Ovary (tissue), 9 donors: ENCODE data around the gene CDC42EP1. TPM values are rescaled to one million over a fixed set of nuclear protein-coding genes. Genes with fewer than 3 reads are reported as not detected.

Experiments
- DNase-seq, 5 donors: peaks; one replicate each; pipeline ENCODE4 v3.0.0-alpha.2; 2019 to 2020
- H3K27ac ChIP-seq, 2 donors: fragments of 200-600 bp; one replicate each; pipeline versions ENCODE4 v1.5.1 to v1.8.0; 2019 to 2022
- H3K27me3 ChIP-seq: fragments of 200-600 bp; one replicate; pipeline ENCODE4 v1.8.0; 2022
- H3K36me3 ChIP-seq: fragments of 200-600 bp; sonication (generic); one replicate; pipeline ENCODE4 v1.5.1; 2019
- H3K4me1 ChIP-seq: one replicate; pipeline ENCODE4 v1.8.1; 2013; ENCODE audit warnings: mild to moderate bottlenecking, moderate library complexity; ENCODE audit not compliant: insufficient read depth
- H3K4me3 ChIP-seq: fragments of 200-600 bp; sonication (generic); one replicate; pipeline ENCODE4 v1.5.1; 2017
- H3K9me3 ChIP-seq, 2 donors: fragments of 200-600 bp in 1 of 2; sonication (generic) in 1 of 2; one replicate each; pipeline versions ENCODE4 v1.5.1 to v1.8.1; 2013 to 2019; ENCODE audit warnings: mild to moderate bottlenecking in 1 of 2, moderate library complexity in 1 of 2
- EP300 ChIP-seq: sonication (generic); formaldehyde crosslinking; IDR thresholded peaks from one replicate; pipeline ENCODE4 v1.6.1; 2017; ENCODE audit warnings: antibody characterized with exemption
- POLR2A ChIP-seq: fragments of 450-650 bp; IDR thresholded peaks from one replicate; pipeline ENCODE4 v1.6.1; 2017; ENCODE audit warnings: antibody characterized with exemption, mild to moderate bottlenecking, moderate library complexity
- WGBS, 3 donors: extraction: QIAGEN DNeasy Blood & Tissue Kit in 1 of 3; methylation state at CpG; one replicate each; pipeline versions ENCODE4 v1.1.5 to v1.1.7; 2013 to 2017; 5-methylcytosine and 5-hydroxymethylcytosine counted together
- intact Hi-C, 4 donors: fragments of 100-400 bp; cut with DNase I; formaldehyde crosslinking; loops; one replicate each; pipeline versions ENCODE4 v1.11.0 to v1.15.1; 2022 to 2023
- polyA plus RNA-seq, 2 donors: library from polyadenylated mRNA; stranded (reverse); fragments of 200-250 nt in 1 of 2; fragments of 350-450 nt in 1 of 2; fragmentation: Illumina TruSeq in 1 of 2; extraction: RNeasy Lipid Tissue Mini Kit (QIAGEN cat#74804) in 1 of 2; gene quantifications; one replicate each; pipeline ENCODE4 v1.2.3, GENCODE V29; 2013 to 2014
- total RNA-seq, 7 donors: library from RNA; depleted of rRNA in 2 of 7; stranded (reverse); fragments of >200 nt in 2 of 7; fragmentation: NEBNext Ultra II Directional in 3 of 7; extraction: Animal tissue kit (Norgen Biotek cat#: 25700) in 3 of 7; gene quantifications; one replicate each; pipeline versions ENCODE4 v1.1.0 to v1.2.4, GENCODE V29; 2016 to 2023
- TF ChIP-seq, protein P1 (sequence below), 3 donors: fragments of 450-650 bp in 2 of 3; fragments of 200-600 bp in 1 of 3; IDR thresholded peaks; one replicate each; pipeline versions ENCODE4 v1.5.1 to v1.8.0; 2016 to 2022; ENCODE audit warnings: antibody characterized with exemption in 3 of 3, mild to moderate bottlenecking in 1 of 3
- donor health status: DM: no; HTN: no; CAD: no; lungs with moderate emphysema.
- donor health status: DM: no; HTN: no; CAD: no.
- donor health status: Bipolar disorder and iron deficiency.
- donor health status: DM: yes; HTN: yes; CAD: no.
- donor health status: DM: no; HTN: no; CAD: no.
- donor health status: DM: yes; HTN: yes; CAD: no.

CDC42EP1 gene
- total and polyA plus RNA-seq, 9 donors: 3.4 to 125 (median 71.8) TPM

DNA sequence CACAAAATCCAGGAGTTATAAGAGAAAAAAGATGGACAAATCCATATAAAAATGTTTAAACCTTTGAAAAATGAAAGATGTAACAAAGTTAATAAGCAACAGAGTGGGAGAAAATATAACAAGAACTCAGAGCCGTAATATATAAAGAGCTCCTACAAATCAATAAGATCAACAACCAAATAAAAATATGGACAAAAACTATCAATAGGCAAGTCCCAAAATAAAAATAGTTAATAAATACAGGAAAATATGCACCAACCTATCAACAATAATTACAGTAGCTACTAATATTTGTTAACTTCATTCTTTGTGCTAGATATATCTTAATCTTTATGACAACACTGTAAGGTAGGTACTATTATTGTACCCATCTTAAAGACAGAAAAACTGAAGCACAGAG lies 43.8 kb upstream of the CDC42EP1 start:
- DNase-seq: no peak
- Histone ChIP-seq H3K4me1 (peaks cover 10% of the 10 kb centered on the region), H3K27ac (no peak overlapping the region), H3K9me3 (no peaks in the 10 kb centered on the region), H3K4me3 (no peak overlapping the region), H3K36me3 (no peaks in the 10 kb centered on the region), H3K27me3 (no peaks in the 10 kb centered on the region)
- intact Hi-C loops: no loop called here
- TF ChIP-seq POLR2A (no peak), EP300 (no peak)
- TF ChIP-seq, protein P1, sequence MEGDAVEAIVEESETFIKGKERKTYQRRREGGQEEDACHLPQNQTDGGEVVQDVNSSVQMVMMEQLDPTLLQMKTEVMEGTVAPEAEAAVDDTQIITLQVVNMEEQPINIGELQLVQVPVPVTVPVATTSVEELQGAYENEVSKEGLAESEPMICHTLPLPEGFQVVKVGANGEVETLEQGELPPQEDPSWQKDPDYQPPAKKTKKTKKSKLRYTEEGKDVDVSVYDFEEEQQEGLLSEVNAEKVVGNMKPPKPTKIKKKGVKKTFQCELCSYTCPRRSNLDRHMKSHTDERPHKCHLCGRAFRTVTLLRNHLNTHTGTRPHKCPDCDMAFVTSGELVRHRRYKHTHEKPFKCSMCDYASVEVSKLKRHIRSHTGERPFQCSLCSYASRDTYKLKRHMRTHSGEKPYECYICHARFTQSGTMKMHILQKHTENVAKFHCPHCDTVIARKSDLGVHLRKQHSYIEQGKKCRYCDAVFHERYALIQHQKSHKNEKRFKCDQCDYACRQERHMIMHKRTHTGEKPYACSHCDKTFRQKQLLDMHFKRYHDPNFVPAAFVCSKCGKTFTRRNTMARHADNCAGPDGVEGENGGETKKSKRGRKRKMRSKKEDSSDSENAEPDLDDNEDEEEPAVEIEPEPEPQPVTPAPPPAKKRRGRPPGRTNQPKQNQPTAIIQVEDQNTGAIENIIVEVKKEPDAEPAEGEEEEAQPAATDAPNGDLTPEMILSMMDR (IDR thresholded peaks at IDR 0.05): no peak
- 65 to 100% (median 94%) methylated on average over 1 of the region's 1 CpG for WGBS, 3 donors

DNA sequence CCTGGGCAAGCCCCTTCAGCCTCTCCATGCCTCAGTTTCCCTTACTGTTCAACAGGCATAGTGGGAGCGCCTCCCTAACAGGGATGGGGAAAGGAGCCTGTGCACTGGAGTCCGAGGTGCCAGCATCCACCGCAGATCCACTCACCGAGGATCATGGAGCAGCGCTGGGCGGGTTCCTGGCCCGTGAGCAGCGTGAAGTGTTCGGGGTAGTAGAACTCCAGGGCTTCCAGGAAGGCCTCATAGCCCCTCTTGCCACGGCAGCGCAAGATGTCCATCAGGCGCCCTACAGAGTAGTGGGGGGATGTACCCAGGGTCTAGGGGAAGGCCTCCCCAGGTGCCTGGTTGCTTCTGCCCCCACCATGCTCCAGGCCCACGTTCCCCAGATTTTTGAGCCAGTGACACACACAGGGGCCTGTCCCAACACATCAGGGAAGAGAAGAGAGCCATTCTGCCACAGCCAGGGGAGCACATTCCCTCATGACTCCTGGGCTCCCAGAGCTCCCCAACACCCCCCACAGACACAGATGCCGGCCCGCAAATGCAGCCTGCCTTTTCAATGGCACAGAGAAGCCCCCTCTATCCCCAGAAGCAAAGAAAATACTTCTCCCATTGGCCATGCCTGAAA lies 42.3 kb upstream of the CDC42EP1 start:
- WGBS, 3 donors: 83 to 89% (median 87%) methylated on average over 15 of the region's 15 CpGs
- Histone ChIP-seq H3K4me1 (peaks cover 8% of the 10 kb centered on the region), H3K27ac (no peak overlapping the region), H3K27me3 (no peaks in the 10 kb centered on the region), H3K36me3 (no peaks in the 10 kb centered on the region), H3K9me3 (no peaks in the 10 kb centered on the region), H3K4me3 (no peak overlapping the region)
- intact Hi-C loops: no loop called here
- TF ChIP-seq EP300 (no peak), POLR2A (no peak)
- TF ChIP-seq, protein P1 (IDR thresholded peaks at IDR 0.05): no peak
- DNase-seq: no peak

DNA sequence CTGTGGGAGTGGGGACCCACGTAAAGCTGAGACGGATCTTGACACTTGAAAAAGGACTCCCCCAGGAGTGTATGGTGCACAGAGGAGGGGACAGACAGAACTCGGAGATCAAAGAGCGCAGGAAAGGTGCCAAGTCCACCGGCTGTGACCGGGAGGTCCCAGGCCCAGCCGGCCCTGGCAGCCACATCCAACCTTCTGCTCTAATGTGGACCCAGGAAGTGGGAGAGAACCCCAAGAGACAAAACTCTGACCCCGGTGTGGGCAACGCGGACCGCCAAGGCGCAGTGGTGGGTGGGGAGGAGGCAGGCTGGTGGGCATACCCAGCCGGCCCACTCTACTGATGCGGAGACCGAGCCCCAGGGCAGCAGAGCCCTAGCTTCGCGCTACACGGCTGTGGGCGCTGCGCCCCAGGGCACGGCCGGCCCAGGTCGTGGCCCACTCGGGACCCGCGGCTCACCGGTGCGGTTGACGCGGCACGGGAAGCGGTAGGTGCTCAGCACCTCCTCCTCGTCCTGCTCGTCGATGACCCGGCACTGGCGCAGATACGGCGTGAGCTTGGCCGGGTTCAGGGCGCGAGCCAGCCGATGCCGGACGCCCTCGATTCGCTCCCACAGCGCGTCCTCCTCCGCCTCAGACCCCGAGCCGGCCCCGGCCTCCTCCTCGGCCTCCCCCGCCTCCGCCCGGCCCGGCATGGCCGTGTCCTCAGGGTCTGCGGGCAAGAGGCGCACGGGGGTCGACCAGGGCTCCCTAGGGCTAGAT lies 41.6 kb upstream of the CDC42EP1 start:
- WGBS, 3 donors: 12 to 24% (median 21%) methylated on average over 32 to 63 of the region's 63 CpGs
- Histone ChIP-seq H3K27me3 (no peaks in the 10 kb centered on the region), H3K4me3 (peak overlapping the region; percentile 41), H3K9me3 (no peaks in the 10 kb centered on the region), H3K36me3 (no peaks in the 10 kb centered on the region), H3K4me1 (peaks cover 8% of the 10 kb centered on the region), H3K27ac (peak overlapping the region in 1 of 2 donors; percentile 42)
- peak in 1 of 5 donors; percentile 51 for DNase-seq
- TF ChIP-seq POLR2A (no peak), EP300 (no peak)
- TF ChIP-seq, protein P1 (IDR thresholded peaks at IDR 0.05): no peak
- intact Hi-C loops: no loop called here

DNA sequence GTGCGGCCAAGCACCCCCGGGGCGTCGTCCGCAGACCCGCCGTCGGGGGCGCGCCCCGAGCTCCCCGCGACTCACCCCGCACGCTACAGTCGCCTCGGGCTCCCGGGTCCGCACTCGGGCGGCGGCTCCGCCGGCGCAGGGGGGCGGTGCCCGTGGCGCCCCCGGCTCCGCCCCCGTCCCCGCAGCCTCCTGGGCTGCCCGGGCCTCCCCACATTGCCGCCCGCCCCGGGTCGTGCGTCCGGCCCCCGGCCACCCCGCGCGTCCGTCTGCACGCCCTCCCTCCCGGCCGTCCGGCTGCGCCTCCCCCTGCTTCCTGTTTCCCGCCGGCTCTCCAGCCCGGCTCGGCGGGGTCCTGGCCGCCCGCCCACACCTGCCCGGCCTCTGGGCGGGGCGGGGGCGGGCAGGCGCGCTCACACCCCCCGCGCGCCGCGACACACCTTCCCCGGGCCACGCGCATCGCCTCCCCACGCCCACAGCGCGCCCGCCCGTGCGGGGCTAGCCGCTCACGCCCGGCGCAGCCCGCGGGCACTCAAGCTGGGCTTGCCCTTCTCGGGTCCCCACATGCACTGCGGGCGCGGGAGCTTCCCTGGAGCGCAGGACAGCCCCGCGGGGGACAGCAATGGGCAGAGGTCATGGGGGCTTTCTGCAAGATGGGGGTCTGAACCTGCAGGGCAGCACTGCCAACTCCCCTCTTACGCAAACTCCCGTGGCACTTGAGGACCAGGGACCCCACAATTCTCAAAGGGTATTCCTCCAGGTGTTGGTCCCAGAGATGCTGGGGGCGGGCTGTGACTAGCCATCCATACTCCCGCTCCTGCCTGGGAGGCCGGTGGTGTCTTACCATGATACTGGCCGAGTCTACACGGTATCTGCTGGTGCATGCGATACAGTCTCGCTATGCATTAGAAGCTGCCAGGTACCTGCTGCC lies 40.7 kb upstream of the CDC42EP1 start, which contains the start of gene CARD10:
Gene CARD10, minus strand, starts transcription at position 148 of the 928 bp plus-strand sequence. CDS start 215 bp downstream, outside the sequence.
- Histone ChIP-seq H3K27me3 (no peaks in the 10 kb centered on the region), H3K36me3 (no peaks in the 10 kb centered on the region), H3K4me3 (peak within 1 kb of the TSS; percentile 41), H3K4me1 (peaks cover 8% of the 10 kb centered on the region), H3K27ac (peak within 1 kb of the TSS in 1 of 2 donors; percentile 42), H3K9me3 (no peaks in the 10 kb centered on the region)
- 4 to 7% (median 5%) methylated on average over 29 to 99 of the region's 99 CpGs for WGBS, 3 donors
- intact Hi-C loops: no loop called here
- peak in 2 of 5 donors; percentile 60 to 62 for DNase-seq
- TF ChIP-seq, protein P1 (IDR thresholded peaks at IDR 0.05): no peak
- TF ChIP-seq EP300: no peak
